HEK293 (cell line): ENCODE results near the gene PCF11.

ENCODE experiments used
- CTCF ChIA-PET: fragments of 350-600 bp; formaldehyde crosslinking; extraction: SDS; loops from one replicate; lab custom pipeline; 2021; ENCODE audit warnings: antibody characterized with exemption; lab: Yijun Ruan, JAX
- POLR2A ChIA-PET: fragments of 300-600 bp; formaldehyde crosslinking; extraction: SDS; loops from one replicate; lab custom pipeline; 2020; ENCODE audit warnings: antibody characterized with exemption, inconsistent platforms; lab: Yijun Ruan, JAX
- H3K27ac ChIP-seq: fragments of 200-500 bp; sonication (Bioruptor generic); 2 replicates; pipeline ENCODE4 v1.5.1; 2014; ENCODE audit warnings: low read depth, low read length, control low read depth, inconsistent platforms; ENCODE audit errors: extremely low read depth
- H3K36me3 ChIP-seq, 2 experiments: fragments of 200-500 bp in 1 of 2; sonication (Bioruptor generic) in 1 of 2; 1 replicate in 1 of 2; 2 replicates in 1 of 2; pipeline ENCODE4 v1.5.1; 2014 to 2017; ENCODE audit warnings: inconsistent platforms in 2 of 2, low read length in 2 of 2; ENCODE audit not compliant: control insufficient read depth in 2 of 2, insufficient read depth in 1 of 2
- H3K4me1 ChIP-seq: fragments of 200-500 bp; sonication (Bioruptor generic); 2 replicates; pipeline ENCODE4 v1.5.1; 2014; ENCODE audit warnings: mild to moderate bottlenecking, low read length, inconsistent platforms; ENCODE audit not compliant: control insufficient read depth, insufficient read depth
- H3K4me3 ChIP-seq: 2 replicates; pipeline ENCODE4 v1.5.1; 2011; ENCODE audit warnings: low read depth, mild to moderate bottlenecking, control low read depth, low read length, moderate library complexity
- H3K9me3 ChIP-seq: fragments of 200-500 bp; sonication (Bioruptor generic); 2 replicates; pipeline ENCODE4 v1.5.1; 2014; ENCODE audit warnings: low read depth, low read length, inconsistent platforms; ENCODE audit not compliant: control insufficient read depth, insufficient read depth
- FEZF1 ChIP-seq: fragments of 450-650 bp; formaldehyde crosslinking; IDR thresholded peaks from 2 replicates; pipeline ENCODE4 v1.5.1; 2016; ENCODE audit warnings: missing biosample characterization, missing genetic modification characterization
- GLIS1 ChIP-seq: fragments of 450-650 bp; formaldehyde crosslinking; IDR thresholded peaks from 2 replicates; pipeline ENCODE4 v1.5.1; 2016; ENCODE audit warnings: missing biosample characterization, missing genetic modification characterization
- KLF10 ChIP-seq: fragments of 450-650 bp; IDR thresholded peaks from 2 replicates; pipeline ENCODE4 v1.5.1; 2018; ENCODE audit warnings: missing biosample characterization, mild to moderate bottlenecking, missing genetic modification characterization
- PRDM1 ChIP-seq: fragments of 450-650 bp; formaldehyde crosslinking; IDR thresholded peaks from 2 replicates; pipeline ENCODE4; 2016; ENCODE audit warnings: missing biosample characterization, missing genetic modification characterization
- PRDM6 ChIP-seq: fragments of 450-650 bp; formaldehyde crosslinking; IDR thresholded peaks from 2 replicates; pipeline ENCODE4 v1.5.1; 2017; ENCODE audit warnings: missing biosample characterization, missing genetic modification characterization
- ZBTB17 ChIP-seq: fragments of 450-650 bp; formaldehyde crosslinking; IDR thresholded peaks from 2 replicates; pipeline ENCODE4 v1.5.1; 2016; ENCODE audit warnings: missing biosample characterization, missing genetic modification characterization
- ZBTB21 ChIP-seq: fragments of 450-650 bp; formaldehyde crosslinking; IDR thresholded peaks from 2 replicates; pipeline ENCODE4 v1.5.1; 2017; ENCODE audit warnings: missing biosample characterization, missing genetic modification characterization
- ZFP3 ChIP-seq: fragments of 450-650 bp; formaldehyde crosslinking; IDR thresholded peaks from 2 replicates; pipeline ENCODE4 v1.5.1; 2016; ENCODE audit warnings: low read depth, missing biosample characterization, missing genetic modification characterization
- ZNF184 ChIP-seq: fragments of 450-650 bp; IDR thresholded peaks from 2 replicates; pipeline ENCODE4 v1.5.1; 2018; ENCODE audit warnings: missing biosample characterization, mild to moderate bottlenecking, missing genetic modification characterization
- ZNF239 ChIP-seq: fragments of 450-650 bp; formaldehyde crosslinking; IDR thresholded peaks from 2 replicates; pipeline ENCODE4 v1.5.1; 2016; ENCODE audit warnings: missing biosample characterization, missing genetic modification characterization
- ZNF362 ChIP-seq: fragments of 450-650 bp; formaldehyde crosslinking; IDR thresholded peaks from 2 replicates; pipeline ENCODE4 v1.5.1; 2016; ENCODE audit warnings: missing biosample characterization, missing genetic modification characterization
- ZNF37A ChIP-seq: fragments of 450-650 bp; IDR thresholded peaks from 2 replicates; pipeline ENCODE4 v1.5.1; 2018; ENCODE audit warnings: missing biosample characterization, missing genetic modification characterization
- ZNF416 ChIP-seq: fragments of 450-650 bp; formaldehyde crosslinking; IDR thresholded peaks from 2 replicates; pipeline ENCODE4 v1.5.1; 2016; ENCODE audit warnings: missing biosample characterization, missing genetic modification characterization

PCF11 gene

GRCh38 chr11:83158965-83159901, 2.3 kb downstream of the PCF11 start:
- Histone ChIP-seq H3K36me3 (peaks cover 0 to 41% of the 10 kb centered on the region in 2 experiments; a peak in 2 of 3 replicates), H3K9me3 (no peaks in the 10 kb centered on the region), H3K4me1 (peaks cover 5% of the 10 kb centered on the region), H3K27ac (no peak overlapping the region), H3K4me3 (peak overlapping the region; percentile 98)
- ChIA-PET POLR2A (interaction anchor here (0.6 to 3.2 kb wide), 6 partner anchors 15 to 441 kb away, joined by 3 to 31 read pairs (median 5); partner anchors contain the start of genes ANKRD42, PRCP and RAB30), CTCF (interaction anchor here (0.6 to 2.2 kb wide), 5 partner anchors 9 to 474 kb away, joined by 3 to 7 read pairs (median 4); no protein-coding TSS in a partner anchor)
- TF ChIP-seq PRDM1 (tag by site-specific recombination) (peak; percentile 69), ZNF239 (tag by site-specific recombination) (no peak), PRDM6 (tag by site-specific recombination) (peak; percentile 79), ZNF184 (tag by site-specific recombination) (no peak), ZNF37A (no peak), ZFP3 (tag by site-specific recombination) (no peak)

GRCh38 chr11:83159902-83160865, 3.3 kb downstream of the PCF11 start:
- Histone ChIP-seq H3K4me1 (peaks cover 5% of the 10 kb centered on the region), H3K4me3 (peak overlapping the region; percentile 98), H3K36me3 (peaks cover 0 to 51% of the 10 kb centered on the region in 2 experiments; a peak in 2 of 3 replicates), H3K9me3 (no peaks in the 10 kb centered on the region), H3K27ac (no peak overlapping the region)
- ChIA-PET POLR2A (interaction anchor here (0.6 to 1.5 kb wide), 5 partner anchors 16 to 442 kb away, joined by 3 to 8 read pairs (median 4); partner anchors contain the start of genes DDIAS and PRCP), CTCF (interaction anchor here (0.6 to 2.2 kb wide), 6 partner anchors 8 to 475 kb away, joined by 3 to 7 read pairs (median 3); no protein-coding TSS in a partner anchor)
- TF ChIP-seq KLF10 (tag by site-specific recombination) (no peak), ZNF362 (peak; percentile 87), ZBTB17 (tag by site-specific recombination) (peak; percentile 39; the same call in 1 of the 2 replicates)

GRCh38 chr11:83161610-83162199, 4.8 kb downstream of the PCF11 start:
- peaks cover 3 to 66% of the 10 kb centered on the region in 2 experiments for H3K36me3 ChIP-seq
- peaks cover 5% of the 10 kb centered on the region for H3K4me1 ChIP-seq
- POLR2A ChIA-PET: interaction anchor here (1.5 kb wide), 1 partner anchor 260 kb away, joined by 4 read pairs; the partner anchor contains the start of gene DDIAS
- H3K27ac ChIP-seq: no peak overlapping the region
- CTCF ChIA-PET: interaction anchor here (0.5 to 1.0 kb wide), 2 partner anchors 291 to 293 kb away, joined by 3 read pairs; no protein-coding TSS in a partner anchor
- H3K9me3 ChIP-seq: no peaks in the 10 kb centered on the region
- H3K4me3 ChIP-seq: no peak overlapping the region
- TF ChIP-seq ZNF416 (tag by site-specific recombination): no peak
- TF ChIP-seq FEZF1: peak; percentile 34; the same call in 1 of the 2 replicates
- peak; percentile 55 for TF ChIP-seq GLIS1 (tag by site-specific recombination)
- TF ChIP-seq ZBTB21 (tag by site-specific recombination): no peak
